ENCODE results near the gene SLC38A10. TPM values are rescaled to one million over a fixed set of nuclear protein-coding genes. Genes with fewer than 3 reads are reported as not detected.

Gene SLC38A10
- total RNA-seq, 1 donor from 2014 or later = 35.5 TPM

DNA sequence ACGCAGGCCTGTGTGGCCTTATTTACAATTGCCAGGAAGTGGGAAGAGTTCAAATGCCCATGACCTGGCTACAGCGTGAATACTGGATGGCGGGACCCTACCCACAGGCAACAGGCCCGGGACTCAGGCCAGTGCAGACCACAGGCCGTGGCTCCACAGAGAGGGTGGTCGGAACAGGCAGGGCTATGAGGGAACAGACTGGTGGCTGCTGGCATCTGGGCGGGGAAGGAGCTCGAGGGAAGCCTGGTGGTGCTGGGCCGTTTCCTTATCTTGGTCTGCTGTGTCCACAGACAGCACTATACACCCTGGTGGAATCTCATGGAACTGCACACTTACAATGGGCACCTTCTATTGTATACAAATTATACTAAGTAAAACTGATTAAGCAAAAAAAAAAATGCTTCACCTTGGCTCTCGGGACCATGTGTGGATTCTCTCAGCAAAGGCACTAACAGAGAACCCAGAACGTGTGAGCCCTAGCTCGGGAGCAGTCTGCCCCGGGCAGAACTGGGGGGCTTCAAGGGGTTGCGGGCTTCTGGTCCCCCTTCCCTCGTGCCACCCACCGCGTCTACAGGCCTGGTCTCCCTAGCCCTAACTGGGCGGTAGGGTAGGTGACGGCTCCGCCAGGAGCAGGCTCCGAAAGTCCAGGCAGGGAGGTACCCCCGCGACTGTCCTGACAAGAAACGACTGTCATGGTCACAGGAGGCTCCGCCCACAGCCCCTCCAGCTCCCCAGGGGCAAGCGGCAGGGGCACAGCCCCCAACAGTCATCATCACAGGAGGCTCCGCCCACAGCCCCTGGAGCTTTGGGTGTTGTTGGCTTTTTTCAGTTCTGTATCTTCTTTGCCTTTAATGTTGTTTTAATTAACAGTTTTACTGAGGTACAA is 94.2 kb downstream of the SLC38A10 start:
- Histone ChIP-seq H3K36me3 (ENCODE audit: control insufficient read depth, insufficient read depth, low read length) (peaks cover 1% of the 10 kb centered on the region), H3K27me3 (ENCODE audit: control insufficient read depth, insufficient read depth, low read length) (no peaks in the 10 kb centered on the region), H3K4me3 (ENCODE audit: low read depth, low read length) (no peak overlapping the region)
- TF ChIP-seq, protein P1, sequence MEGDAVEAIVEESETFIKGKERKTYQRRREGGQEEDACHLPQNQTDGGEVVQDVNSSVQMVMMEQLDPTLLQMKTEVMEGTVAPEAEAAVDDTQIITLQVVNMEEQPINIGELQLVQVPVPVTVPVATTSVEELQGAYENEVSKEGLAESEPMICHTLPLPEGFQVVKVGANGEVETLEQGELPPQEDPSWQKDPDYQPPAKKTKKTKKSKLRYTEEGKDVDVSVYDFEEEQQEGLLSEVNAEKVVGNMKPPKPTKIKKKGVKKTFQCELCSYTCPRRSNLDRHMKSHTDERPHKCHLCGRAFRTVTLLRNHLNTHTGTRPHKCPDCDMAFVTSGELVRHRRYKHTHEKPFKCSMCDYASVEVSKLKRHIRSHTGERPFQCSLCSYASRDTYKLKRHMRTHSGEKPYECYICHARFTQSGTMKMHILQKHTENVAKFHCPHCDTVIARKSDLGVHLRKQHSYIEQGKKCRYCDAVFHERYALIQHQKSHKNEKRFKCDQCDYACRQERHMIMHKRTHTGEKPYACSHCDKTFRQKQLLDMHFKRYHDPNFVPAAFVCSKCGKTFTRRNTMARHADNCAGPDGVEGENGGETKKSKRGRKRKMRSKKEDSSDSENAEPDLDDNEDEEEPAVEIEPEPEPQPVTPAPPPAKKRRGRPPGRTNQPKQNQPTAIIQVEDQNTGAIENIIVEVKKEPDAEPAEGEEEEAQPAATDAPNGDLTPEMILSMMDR (IDR thresholded peaks at IDR 0.05; ENCODE audit: insufficient read depth, low read length, severe bottlenecking) = peak; percentile 64
- DNase-seq (ENCODE audit: low read depth) = peak; percentile 57
- FAIRE-seq = no peak

DNA sequence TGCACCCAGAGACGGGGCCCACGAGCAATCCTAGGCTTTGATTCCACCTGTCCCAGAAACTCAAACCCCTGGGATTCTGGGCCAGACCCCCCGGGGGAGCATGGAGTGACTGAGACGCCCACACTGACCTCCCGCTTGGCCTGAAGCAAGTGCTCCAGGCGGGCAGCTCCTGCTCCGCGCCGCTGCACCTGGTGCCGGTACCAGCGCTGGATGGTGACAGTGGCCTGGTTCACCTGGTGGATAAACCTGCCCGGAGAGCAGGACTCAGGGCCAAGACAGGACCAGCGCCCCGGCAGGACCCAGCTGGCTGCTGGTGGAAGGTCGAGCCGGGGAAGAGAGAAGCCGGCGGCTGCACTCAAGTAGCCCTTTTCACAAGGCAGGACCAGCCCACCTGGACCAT is 94.9 kb downstream of the SLC38A10 start:
- FAIRE-seq (no peak), DNase-seq (ENCODE audit: low read depth) (no peak)
- H3K4me3 ChIP-seq (ENCODE audit: low read depth, low read length) = no peak overlapping the region
- TF ChIP-seq, protein P1 (IDR thresholded peaks at IDR 0.05; ENCODE audit: insufficient read depth, low read length, severe bottlenecking) = no peak
- H3K27me3 ChIP-seq (ENCODE audit: control insufficient read depth, insufficient read depth, low read length) = no peaks in the 10 kb centered on the region
- H3K36me3 ChIP-seq (ENCODE audit: control insufficient read depth, insufficient read depth, low read length) = peaks cover 1% of the 10 kb centered on the region

DNA sequence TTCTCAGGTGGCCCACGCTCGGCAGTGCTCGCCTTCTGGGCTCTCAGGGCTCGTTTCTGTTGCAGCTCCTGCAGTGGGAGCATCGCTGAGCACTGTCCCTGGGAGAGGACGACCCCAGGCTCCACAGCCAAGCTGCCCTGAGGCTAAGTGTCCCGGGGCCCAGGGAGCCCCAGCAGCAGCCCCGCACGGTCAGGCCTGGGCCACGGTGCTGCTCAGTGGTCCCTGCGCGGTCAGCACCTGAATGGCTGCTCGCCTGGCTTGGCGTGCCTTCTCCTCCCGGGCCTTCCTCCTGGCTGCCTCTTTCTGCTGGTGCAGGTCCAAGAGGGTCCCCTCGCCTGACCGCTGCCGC is 95.7 kb downstream of the SLC38A10 start:
- FAIRE-seq (no peak), DNase-seq (ENCODE audit: low read depth) (no peak)
- H3K4me3 ChIP-seq (ENCODE audit: low read depth, low read length) = no peak overlapping the region
- peaks cover 1% of the 10 kb centered on the region for H3K36me3 ChIP-seq (ENCODE audit: control insufficient read depth, insufficient read depth, low read length)
- TF ChIP-seq, protein P1 (IDR thresholded peaks at IDR 0.05; ENCODE audit: insufficient read depth, low read length, severe bottlenecking) = no peak
- no peaks in the 10 kb centered on the region for H3K27me3 ChIP-seq (ENCODE audit: control insufficient read depth, insufficient read depth, low read length)

DNA sequence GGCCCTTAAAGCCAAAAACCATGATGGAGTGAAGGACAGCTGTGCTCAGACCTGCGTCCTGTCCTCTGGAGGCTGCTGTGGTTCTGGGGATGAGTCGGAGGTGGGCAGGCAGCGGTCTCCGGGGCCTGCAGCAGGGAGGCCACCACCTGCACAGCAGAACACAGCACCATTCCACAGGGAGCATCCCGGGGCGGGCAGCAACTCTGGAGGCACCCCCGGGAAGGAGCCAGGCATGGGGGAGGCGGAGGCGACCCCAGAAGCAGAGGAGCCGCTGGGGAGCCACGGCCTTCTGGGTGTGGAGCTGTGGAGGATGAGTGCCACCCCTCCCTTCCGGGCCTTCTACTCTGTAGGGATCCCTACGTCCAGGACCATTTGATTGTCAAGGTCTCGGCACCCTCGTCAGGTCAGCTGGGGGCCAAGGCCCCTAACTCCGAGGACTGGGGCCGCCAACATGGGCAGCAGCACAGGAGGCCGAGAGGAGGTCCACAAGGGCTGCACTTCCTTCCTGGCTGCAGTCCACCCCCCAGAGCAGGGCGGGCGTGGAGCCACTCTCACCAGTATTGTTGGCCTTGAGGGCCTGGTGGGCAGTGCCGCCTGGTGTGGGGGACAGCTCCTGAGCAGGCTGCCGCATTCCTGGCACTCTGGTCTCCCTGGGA is 96.2 kb downstream of the SLC38A10 start:
- Histone ChIP-seq H3K27me3 (ENCODE audit: control insufficient read depth, insufficient read depth, low read length) (no peaks in the 10 kb centered on the region), H3K4me3 (ENCODE audit: low read depth, low read length) (no peak overlapping the region), H3K36me3 (ENCODE audit: control insufficient read depth, insufficient read depth, low read length) (peaks cover 1% of the 10 kb centered on the region)
- TF ChIP-seq, protein P1 (IDR thresholded peaks at IDR 0.05; ENCODE audit: insufficient read depth, low read length, severe bottlenecking) = no peak
- FAIRE-seq (no peak), DNase-seq (ENCODE audit: low read depth) (no peak)

DNA sequence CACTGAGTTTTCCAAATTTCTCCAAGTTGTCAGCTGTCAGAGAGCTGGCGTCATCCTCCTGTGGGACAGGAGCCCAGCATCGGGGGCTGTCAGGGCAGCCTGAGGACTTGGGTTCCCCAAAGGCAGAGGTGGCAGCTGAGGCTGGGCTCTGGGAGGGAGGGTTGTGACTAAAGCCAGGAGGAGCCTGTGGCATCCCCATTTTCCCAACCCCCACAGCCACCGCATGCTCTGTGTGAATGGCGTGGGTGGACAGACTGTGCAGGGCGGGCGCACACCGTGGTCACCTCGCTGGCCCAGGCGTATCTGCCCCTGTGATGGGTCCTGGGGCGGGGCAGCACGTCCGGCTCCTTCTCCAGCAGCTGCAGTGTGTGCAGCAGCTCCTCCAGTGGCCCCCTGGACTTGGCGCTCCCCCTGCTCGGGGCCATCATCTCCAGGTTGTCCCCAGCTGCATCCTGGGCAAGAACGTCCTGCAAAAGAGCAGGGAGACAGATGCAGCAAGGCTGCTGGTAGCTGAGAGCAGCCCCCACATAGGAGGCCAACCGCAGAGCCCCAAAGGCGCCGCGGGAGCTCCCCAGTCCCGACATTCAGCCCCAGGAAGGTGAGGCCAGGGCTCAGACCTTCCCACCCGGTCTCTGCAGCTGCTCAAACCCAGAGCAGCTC is 97.1 kb downstream of the SLC38A10 start:
- FAIRE-seq (no peak), DNase-seq (ENCODE audit: low read depth) (no peak)
- TF ChIP-seq, protein P1 (IDR thresholded peaks at IDR 0.05; ENCODE audit: insufficient read depth, low read length, severe bottlenecking) = no peak
- no peak overlapping the region for H3K4me3 ChIP-seq (ENCODE audit: low read depth, low read length)
- H3K36me3 ChIP-seq (ENCODE audit: control insufficient read depth, insufficient read depth, low read length) = peaks cover 1% of the 10 kb centered on the region
- H3K27me3 ChIP-seq (ENCODE audit: control insufficient read depth, insufficient read depth, low read length) = no peaks in the 10 kb centered on the region
